CD4-positive, alpha-beta T cell treated with Interleukin-15 for 4 hours (primary cell): ENCODE measurements around the gene ANKMY1.
"Not testable (repeated sequence)": the region's sequence is repeated elsewhere in the genome, so short reads cannot be mapped to it uniquely, and the experiment has no call there.

Experiments
- DNase-seq: peaks from one replicate; pipeline ENCODE4 v3.0.0-alpha.2; 2020; ENCODE audit warnings: low spot score

The ANKMY1 gene

DNA sequence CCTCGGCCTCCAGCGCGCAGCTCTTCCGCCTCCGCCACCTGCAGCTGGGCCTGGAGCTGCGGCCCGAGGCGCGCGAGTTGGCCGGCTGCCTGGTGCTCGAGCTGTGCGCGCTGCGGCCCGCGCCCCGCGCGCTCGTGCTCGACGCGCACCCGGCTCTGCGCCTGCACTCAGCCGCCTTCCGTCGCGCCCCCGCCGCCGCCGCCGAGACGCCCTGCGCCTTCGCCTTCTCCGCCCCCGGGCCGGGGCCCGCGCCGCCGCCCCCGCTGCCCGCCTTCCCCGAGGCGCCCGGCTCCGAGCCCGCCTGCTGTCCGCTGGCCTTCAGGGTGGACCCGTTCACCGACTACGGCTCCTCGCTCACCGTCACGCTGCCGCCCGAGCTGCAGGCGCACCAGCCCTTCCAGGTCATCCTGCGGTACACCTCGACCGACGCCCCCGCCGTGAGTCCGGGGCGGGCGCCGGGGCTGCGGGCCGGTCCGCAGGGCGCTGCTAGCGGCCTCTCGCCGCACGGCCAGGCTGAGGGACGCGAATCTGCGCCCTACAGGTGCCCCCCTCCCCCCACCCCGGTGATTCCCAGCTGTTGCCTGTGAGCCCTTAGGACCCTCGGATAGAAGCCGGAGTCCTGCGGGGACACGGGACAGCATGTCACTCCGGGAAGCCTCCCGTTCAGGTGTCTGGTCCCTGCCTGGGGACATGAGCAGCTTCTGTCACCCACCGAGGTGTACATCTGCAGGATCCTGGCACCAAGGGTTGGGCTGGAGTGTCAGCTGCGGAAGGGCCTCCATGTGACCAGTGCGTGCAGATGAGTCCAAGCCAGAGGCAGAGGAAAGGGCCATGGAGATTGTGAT, 11.1 kb upstream of the ANKMY1 start:
- no peak for DNase-seq

DNA sequence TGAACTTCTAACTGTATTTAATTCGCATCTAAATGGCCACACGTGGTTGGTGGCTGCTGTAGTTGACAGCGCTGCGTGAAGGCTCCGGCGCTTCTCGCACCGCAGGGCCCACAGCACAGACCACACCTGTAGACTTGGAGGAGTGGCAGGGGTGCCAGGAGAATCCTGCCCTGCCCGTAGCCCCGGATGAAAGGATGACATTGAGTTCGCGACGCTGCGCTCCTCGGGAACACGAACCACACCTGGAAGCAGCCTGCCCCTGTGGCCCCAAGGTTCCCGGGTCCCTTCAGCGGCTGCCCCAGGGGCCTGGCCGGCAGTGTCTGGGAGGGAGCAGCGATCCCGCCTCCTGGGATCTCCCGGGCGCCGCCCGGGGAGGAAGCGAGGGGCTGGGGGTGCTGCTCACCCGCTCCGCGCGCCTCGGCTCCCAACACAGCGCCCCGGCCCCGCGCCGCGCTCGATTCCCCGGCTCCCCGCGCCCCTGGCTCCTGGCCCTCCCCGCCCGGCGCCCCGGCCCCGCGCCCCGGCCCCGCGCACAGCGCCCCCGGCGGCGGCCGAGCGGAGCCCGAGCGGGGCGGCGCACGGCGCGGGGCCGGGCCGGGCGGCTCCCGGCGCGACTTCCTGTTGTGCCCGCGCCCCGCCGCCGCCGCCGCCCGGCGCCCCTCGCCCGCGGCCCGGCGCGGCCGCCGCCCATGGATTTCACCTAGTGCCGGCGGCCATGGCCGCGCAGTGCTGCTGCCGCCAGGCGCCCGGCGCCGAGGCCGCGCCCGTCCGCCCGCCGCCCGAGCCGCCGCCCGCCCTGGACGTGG, 10.3 kb upstream of the ANKMY1 start, which contains the start of gene RNPEPL1:
RNPEPL1 (plus strand) TSS at position 613 of the 806 bp plus-strand sequence; CDS start at position 716, 103 bp downstream.
- DNase-seq, result peak; percentile 50

DNA sequence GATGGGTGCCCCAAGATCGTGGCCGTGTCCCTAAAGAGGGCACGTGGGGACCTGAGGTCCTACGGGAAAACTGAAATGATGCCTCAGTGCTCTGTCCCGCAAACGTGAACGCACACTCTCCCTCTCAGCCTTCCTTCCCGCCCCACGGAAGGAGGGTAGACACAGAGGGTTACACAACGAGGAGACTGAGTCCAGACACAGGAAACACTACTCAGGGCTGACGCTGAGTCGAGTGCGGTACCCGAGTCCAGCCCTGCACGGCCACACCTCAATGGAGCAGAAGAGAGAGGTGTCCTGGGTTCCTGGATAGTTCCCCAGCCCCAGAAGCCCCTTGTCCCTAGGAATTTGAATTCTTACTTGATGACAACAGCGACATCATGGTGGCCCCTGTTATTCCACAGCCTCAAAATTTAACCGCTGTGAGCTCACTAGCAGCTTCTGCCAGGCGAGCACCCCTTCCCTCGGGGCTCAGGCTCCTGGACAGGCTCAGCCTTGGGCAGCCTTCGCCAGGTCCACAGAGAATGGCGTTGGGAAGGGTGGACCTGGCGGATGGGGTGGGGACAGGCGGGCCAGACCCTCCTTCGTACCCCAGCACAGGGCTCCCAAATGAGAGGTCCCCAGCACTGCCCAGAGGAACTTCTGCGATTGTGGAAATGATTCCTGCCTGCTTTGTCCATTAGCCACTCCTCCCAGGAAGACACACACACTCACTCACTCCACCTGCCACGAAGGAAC, 9.5 kb upstream of the ANKMY1 start:
- peak; percentile 44 for DNase-seq

DNA sequence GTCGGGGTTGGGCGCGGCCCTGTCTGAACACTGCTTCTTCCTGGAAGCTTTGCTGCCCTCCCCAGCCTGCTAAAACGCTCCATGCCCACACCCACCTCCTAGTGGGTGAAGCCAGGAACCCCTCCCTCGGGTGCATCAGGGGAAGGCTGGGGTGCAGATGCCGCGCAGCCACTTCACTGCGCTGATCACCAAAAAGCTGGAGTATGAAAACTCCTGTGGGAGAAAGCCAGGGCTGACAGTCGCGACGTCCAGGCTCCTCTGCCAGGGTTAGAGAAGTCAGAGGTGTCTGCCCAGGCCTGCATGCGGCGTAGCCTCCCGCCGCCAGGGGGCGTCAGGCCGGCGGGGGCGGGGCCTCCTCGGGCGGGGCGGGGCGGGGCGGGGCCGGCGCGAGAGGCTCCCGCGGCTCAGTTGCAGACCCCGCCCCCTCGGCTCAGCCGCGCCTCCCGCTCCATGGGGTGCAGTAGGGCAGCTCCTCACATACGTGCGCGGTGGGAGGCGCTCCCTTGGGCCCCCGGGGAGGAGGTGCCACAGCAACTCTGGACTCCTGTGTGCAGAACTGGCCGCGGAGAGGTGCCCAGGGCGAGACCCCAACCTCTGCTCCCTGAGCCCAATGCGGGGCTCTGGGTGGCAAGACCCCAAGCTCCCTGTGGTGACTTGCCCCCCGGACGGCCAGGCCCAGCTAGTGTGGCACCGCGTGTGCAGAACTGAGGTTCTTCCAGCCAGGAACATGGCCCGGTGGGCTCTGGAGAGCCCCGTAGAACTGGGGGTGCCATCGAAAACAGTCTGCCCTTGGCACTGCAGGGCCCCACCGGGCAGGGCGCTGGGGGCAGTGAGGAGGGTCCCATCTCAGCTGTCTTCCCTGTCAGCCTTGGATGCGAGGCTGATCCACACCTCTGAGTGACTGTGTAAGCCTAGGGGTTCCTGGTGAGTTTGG, 8.7 kb upstream of the ANKMY1 start:
- peak; percentile 94 for DNase-seq

DNA sequence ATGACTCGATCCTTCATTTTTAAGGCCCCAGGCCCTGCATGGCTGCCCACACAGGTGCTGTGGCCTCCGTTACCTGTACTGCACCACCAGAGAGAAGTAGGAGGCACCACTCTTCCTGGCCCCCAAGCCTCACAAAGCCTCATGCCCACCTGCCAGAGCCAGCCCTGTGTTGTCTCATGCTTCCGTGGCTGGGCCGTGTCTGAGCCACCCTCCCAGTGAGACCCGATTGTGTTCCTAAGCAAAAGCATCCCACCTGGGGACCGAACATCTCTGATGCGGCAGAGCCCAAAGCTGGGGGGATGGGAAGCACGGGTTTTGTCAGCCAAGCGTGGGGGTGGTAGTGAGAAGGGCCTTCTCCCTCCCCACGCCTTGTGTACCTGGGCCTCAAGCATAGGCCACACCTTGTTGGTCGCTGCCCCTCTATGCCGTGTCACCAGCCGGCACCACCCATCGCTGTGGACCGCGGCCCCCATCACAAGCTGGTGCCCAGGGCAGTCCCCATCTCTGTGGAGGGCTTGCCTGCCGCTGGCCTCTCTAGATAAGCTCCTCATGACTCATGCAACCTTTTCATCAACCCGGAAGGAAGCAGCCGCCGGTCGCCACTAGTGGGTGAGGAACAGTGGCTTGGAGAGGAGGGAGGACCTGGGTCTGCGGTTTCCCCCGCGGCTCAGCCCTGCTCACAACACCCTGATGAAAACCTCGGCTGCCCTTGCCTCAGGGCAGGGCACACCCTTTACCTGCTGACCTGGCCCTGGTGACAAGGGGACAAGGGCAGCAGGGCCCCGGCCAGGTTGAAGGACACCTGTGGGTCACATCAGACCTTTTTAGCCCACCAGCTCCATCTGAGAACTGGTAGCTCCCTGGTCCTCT, 7.8 kb upstream of the ANKMY1 start:
- peak; percentile 96 for DNase-seq

DNA sequence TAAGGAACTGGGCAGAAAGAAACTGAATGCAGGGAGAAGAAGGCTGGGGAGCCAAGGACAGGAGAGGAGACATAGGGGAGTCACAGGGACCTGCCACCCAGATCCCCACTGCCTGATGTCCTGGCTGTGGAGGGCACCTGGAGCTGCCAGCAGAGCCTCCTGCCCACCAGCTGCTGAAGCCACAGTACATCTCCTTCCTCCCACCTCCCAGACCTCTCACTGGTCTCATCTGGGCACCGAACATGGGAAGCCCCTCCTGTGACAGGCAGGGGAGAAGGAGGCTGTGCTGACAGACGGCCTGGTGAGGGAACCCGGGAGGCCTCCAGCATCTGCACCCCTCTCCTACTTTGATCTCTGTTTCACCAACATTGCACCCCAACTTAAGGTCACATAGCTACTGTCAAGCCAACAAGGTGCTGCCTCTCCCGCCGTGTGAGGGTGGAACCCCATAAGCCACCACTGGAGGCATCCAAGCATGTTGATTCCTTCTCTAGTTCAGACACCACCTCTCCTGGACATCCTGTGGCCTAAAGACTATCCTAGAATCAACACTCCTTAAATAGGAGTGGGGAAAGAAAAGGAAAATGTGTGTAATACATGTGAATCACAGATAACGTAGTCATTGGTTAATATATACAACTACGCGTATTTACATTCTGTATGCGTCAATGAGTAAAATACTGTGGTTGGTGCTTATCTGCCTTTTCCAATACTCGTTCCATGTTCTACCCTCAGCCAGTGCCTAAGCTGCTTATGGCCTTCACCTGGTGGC, 7.0 kb upstream of the ANKMY1 start:
- DNase-seq, result no peak

DNA sequence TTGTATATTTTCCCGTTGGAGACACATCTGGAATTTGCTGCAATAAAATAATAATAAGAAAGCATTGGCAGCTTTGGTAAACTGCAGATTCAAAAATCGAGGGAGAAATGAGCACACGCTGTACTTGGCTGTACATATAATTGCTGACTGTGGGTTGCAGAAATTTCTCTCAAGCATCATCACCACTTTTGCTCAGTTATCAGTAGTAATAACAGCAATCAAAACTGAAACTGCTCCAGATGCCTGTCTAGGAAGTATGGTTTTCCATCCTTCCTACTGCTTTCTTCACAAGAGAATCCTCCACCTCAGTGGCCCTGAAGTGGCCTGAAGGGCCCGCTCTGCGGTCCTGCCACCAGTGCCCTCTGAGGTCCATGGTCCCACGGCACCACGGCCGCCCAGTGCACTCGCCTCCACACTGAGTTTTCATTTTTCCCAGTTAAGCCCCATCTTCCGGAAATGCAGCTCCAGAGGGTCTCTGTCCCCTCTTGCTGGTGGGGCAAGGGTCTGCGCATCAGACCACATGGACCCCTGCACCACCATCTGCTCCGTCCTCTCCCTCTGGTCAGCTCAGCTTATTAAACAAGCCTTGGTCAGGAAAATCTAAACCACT, 6.3 kb upstream of the ANKMY1 start:
- DNase-seq, result no peak

DNA sequence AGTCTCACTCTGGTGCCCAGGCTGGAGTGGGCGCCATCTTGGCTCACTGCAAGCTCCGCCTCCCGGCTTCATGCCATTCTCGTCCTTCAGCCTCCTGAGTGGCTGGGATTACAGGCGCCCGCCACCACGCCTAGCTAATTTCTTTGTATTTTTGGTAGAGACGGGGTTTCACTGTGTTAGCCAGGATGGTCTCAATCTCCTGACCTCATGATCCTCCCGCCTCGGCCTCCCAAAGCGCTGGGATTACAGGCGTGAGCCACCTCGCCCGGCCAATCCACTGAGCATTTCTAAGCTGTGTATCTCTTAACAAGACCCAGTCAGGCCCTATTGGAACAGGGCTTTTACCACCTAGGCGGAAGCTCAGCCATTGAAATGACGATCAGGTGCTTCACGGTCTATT, 5.4 kb upstream of the ANKMY1 start:
- not testable (repeated sequence) for DNase-seq

DNA sequence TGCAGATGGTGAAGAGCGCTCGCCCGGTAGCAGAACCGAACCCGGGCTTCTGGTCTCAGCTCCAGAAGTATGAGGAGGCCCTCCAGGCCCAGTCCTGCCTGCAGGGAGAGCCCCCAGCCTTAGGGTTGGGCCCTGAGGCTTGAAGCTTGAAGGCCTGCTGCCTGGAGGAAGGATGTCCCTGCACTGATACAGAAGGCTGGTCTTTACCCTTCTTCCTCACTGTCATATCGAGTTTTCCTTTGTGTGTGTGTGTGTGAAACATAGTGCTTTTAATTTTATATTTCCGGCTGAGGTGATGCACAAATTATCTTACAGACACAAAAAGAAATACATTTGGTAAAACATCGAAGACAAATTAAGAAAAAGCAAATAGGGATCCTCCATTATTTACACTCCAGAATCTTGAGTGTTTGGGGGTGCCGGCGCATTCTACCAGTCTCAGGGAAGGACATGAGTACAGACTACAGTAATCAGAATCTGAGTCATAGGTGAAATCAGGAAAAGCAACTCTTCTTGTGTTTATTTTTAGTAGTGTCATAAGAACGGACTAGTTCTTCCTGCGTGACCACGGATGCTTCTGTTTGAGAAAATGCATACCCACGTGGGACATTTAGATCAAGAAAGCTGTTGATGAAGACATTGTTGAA, 3.7 kb upstream of the ANKMY1 start:
- peak; percentile 65 for DNase-seq

DNA sequence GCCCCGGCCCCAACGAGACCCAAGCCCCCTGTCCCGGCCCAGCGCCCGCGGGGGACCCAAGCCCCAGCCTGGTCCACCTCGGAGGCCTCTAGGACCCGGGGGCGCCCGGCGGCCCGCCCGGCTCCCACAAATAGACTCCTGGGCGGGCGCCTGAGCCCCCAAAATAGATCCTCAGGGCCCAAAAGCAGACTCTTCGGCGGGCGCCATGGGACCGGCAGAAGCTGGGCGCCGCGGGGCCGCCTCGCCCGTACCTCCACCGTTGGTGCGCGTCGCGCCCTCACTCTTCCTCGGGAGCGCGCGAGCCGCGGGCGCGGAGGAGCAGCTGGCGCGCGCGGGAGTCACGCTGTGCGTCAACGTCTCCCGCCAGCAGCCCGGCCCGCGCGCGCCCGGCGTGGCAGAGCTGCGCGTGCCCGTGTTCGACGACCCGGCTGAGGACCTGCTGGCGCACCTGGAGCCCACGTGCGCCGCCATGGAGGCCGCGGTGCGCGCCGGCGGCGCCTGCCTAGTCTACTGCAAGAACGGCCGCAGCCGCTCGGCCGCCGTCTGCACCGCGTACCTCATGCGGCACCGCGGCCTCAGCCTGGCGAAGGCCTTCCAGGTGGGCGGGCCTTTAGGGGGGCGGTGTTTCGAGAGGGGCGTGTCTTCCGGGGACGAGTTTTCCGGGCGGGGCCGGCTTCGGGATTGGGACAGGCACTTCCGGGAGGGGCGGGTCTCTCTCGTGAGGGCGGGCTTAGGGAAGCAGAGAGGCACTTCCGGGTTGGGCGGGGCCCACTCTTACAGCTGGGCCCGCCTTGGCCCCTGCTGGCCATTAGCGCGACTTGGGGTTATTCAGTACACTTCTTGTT, 2.9 kb upstream of the ANKMY1 start:
- DNase-seq, result peak; percentile 99

DNA sequence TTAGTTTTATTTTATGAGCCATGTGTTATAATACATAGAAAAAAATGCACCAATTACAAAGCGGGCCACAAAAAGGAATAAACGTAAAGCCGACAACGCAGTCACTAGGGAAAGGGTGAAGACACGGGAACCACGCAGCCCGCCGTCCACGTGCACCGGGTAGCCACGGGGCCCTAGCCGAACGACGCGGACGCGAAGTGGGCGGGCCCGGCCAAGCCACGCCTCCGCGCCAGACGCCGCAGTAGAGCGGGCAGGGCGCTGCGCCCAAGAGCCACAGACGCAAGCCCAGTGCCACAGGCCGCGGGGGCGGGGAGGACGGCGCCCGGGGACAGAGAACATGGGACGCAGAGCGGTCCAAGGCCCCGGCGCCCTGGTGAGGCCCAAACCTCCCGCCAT, 2.3 kb upstream of the ANKMY1 start, which contains the start of gene DUSP28:
DUSP28 (plus strand) TSS at position 274 of the 396 bp plus-strand sequence. CDS start 328 bp downstream, outside the sequence.
- DNase-seq, result peak; percentile 89

DNA sequence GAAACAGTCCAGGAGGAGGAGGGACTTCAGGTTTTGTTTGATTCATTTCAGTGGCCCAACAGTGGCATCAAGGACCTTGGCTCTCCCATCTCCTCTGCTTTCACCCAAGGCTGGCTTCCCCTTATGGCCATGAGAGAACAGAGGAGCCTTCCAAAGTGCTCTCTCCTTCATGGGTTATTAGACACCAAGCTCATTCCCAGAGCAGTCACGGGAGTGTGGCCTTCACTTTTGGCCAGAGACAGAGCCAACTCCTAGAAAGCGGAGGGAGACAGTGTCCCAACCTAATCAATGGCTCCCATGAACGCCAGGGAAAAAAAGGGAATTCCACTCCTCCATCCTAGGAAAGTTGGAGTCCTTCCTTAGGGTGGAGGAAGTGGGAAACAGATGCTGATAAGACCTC, 1.5 kb upstream of the ANKMY1 start:
- DNase-seq, result no peak

DNA sequence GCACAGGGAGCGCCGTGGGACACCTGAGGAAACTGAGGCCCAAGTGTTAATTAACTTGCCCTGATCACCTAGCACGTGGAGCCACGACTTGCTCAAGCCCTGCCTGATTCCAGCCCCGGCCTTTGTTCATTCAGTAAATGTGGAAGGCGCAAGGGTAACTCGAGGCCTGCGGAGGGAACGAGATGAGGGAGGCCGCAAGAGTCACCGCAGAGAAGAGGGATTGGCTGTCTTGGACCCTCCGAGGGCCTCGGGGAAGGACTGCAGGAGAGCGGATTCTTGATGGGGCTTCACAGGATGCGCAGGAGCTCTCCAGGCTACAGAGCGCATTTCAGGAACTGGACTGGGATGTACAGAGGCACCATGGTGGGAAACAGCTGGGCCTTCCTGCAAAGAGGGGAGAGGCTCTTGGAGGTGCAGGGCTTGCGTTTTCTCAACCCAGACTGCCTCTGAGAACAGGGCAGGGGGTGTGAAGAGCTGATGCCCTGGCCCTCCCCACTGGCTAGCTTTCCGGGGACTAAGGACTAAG, 511 bp upstream of the ANKMY1 start:
- DNase-seq, result no peak

DNA sequence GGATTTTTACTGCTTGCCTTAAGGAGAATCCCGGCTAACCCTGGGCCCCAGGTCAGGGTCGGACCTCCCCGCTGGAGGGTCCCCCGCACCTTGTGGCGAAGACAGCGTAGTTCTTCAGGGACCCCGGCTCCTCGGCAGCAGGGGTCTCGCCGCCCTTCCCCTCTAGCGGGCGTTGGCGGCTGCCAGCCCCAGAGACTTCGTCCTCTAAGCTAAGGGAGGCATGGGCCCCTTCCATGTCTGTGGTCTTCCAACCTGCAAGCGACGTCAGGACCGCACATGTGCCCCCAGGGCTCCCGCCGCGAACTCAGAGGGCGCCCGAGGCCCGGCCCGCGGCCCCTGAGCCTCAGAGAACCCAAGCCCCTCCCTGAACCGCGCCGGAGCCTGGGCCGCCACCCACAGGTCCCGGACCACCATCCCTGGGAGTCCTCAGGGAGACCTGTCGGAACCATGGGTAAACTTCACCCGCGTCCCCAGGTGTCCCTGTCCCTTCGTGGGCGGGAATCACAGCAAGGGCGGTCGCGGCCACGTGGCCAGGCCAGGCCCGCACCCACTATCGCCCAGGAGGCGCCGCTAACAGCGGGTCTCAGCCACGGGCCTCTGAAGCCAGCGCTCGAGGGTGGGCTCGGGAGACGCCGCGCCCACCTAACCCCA, 562 bp downstream of the ANKMY1 start:
- DNase-seq, result no peak

DNA sequence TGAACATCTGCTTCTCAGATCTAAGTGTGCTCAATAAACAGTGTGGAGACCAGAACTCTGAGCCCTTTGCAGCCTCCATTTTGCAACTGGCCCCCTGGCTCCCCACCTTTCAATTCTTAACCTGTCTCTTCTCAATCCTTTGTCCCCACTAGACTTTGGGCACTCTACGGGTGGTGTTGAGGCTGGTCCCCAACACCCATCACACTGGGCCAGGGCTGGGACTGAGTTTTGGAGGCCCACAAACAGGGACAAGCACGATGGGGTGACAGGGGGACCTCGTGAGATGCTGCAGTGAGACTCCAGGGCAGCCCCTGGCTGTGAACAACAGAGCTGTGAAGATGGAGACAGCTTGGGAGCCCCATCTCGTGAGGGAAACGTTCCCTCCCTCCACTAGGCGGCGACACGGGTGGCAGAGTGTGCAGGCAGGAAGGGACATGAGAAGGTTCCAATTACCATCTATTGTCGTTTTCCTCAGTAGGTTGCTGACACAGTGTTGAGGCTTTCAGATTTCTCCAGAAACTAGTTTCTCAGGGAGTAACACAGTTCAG, 1.2 kb downstream of the ANKMY1 start:
- peak; percentile 84 for DNase-seq

DNA sequence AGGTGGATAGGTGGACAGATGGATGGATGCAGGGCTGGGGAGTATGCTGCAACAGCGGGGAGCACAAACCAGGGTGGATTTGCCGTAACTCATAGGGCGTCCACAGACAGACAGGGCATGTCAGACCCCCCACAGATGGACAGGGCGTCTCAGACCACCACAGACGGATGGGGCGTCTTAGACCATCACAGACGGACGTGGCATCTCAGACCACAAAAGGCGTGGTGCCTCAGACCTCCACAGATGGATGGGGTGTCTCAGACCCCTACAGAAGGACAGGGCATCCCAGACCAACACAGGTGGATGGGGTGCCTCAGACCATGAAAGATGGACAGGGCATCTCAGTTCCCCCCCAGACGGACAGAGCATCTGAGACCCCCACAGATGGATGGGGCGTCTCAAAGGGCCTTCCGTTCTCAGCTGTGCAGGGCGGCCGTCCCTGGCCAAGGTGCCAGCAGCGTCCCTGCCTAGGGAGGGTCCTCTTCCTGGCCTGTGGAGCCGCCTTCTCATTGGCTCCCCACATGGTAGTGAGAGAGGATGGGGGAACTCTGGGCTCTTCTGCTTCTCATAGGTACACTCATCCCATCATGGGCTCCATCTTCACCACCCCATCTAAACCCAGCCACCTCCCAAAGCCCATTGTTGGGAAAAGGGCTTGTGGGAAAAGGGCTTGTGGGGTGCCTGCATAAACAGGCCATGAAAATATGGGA, 2.1 kb downstream of the ANKMY1 start:
- no peak for DNase-seq
